H1 (cell line): ENCODE measurements around the gene OR2B2. TPM values are rescaled to one million over a fixed set of nuclear protein-coding genes. Genes with fewer than 3 reads are reported as not detected.

Experiments
- BACH1 ChIP-seq: IDR thresholded peaks from 2 replicates; pipeline ENCODE4 v1.6.1; 2012; ENCODE audit warnings: low read length, improper control_type of control experiment
- CHD1 ChIP-seq: IDR thresholded peaks from 2 replicates; pipeline ENCODE4 v1.6.1; 2012; ENCODE audit warnings: low read depth, low read length, improper control_type of control experiment
- CHD7 ChIP-seq: fragments of 300-600 bp; sonication (generic); IDR thresholded peaks from 2 replicates; pipeline ENCODE4 v1.7.1; 2012; ENCODE audit warnings: low read length, moderate library complexity, mild to moderate bottlenecking, inconsistent platforms; ENCODE audit not compliant: insufficient replicate concordance
- FOSL1 ChIP-seq: IDR thresholded peaks from 2 replicates; pipeline ENCODE4 v1.6.1; 2011; ENCODE audit warnings: mild to moderate bottlenecking, low read depth, low read length, moderate library complexity; ENCODE audit not compliant: insufficient read depth
- KDM4A ChIP-seq: IDR thresholded peaks from one replicate; pipeline ENCODE4 v1.7.1; 2012; ENCODE audit warnings: low read depth, mild to moderate bottlenecking, moderate library complexity, low read length, inconsistent platforms; ENCODE audit not compliant: severe bottlenecking
- NRF1 ChIP-seq: IDR thresholded peaks from 2 replicates; pipeline ENCODE4 v1.6.1; 2011; ENCODE audit warnings: mild to moderate bottlenecking, low read depth, low read length, improper control_type of control experiment
- polyA plus RNA-seq, 7 experiments: library from polyadenylated mRNA; depleted of rRNA in 3 of 7; stranded (reverse) in 5 of 7; unstranded in 2 of 7; fragments of >200 nt in 5 of 7; fragments of 200-250 nt in 2 of 7; gene quantifications; 1 replicate in 5 of 7; 2 replicates in 1 of 7; 4 replicates in 1 of 7; pipeline versions ENCODE4 v1.2.1 to v1.2.3, GENCODE V29; 2011 to 2013; ENCODE audit warnings: missing spikeins in 2 of 7, mixed read lengths in 2 of 7
- total RNA-seq: library from RNA; stranded (reverse); fragmentation: NEBNext Ultra II Directional; extraction: Animal tissue kit (Norgen Biotek cat#: 25700); gene quantifications from 2 replicates; pipeline ENCODE4 v1.2.1, GENCODE V29; 2021

The OR2B2 gene
- total and polyA plus RNA-seq, 2 of the 8 experiments (the other 6 are each of a cell fraction or from before 2014, with no cell fraction given) = not detected

- peak; percentile 5 for TF ChIP-seq CHD7
- TF ChIP-seq NRF1 = no peak
- TF ChIP-seq BACH1 = no peak
- no peak for TF ChIP-seq KDM4A
- TF ChIP-seq FOSL1 = 0 out of 2 replicates have a peak, but pooled peaks have one; percentile 62
- no peak; the same call in none of the 2 replicates for TF ChIP-seq CHD1
These were observed 45.7 kb downstream of the OR2B2 start (continued) for GRCh38 chr6:27866357-27867050.
